K562 treated with DMSO at 1 percent for 4 hours (cell line): Measurements from ENCODE around the gene OR2T11. TPM values are rescaled to one million over a fixed set of nuclear protein-coding genes. Genes with fewer than 3 reads are reported as not detected.

Experiments
- total RNA-seq: library from RNA; unstranded; fragments of 300-600 nt; gene quantifications from 2 replicates; pipeline ENCODE4 v1.2.3, GENCODE V29; 2022; ENCODE audit not compliant: insufficient read depth

OR2T11 gene, protein sequence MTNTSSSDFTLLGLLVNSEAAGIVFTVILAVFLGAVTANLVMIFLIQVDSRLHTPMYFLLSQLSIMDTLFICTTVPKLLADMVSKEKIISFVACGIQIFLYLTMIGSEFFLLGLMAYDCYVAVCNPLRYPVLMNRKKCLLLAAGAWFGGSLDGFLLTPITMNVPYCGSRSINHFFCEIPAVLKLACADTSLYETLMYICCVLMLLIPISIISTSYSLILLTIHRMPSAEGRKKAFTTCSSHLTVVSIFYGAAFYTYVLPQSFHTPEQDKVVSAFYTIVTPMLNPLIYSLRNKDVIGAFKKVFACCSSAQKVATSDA
- total RNA-seq = not detected in 2 replicates

DNA sequence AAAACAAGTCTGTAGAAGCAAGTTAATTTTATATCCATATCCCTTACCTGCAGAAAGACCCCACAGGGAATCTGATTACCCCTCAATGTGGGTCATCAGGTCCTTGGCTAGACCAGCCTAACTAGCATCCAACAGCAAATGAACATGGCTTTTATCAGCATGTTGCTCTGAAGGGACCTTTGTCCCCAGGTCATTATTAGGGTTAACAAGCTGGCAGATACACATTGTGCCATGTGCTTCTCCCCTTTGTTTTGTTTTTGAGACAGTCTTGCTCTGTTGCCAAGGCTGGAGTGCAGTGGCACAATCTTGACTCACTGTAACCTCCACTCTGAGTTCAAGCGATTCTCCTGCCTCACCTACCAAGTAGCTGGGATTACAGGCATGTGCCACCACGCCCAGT is at the start of gene OR2T11:
TSS of gene OR2T11 (minus strand) at position 101 of the 400 bp plus-strand sequence. CDS start 7,963 bp downstream, outside the sequence.

GRCh38 chr1:248655354-248655753 is 20.5 kb upstream of the OR2T11 start, which contains the start of gene OR2T27:
OR2T27 (minus strand) TSS chr1:248655528; CDS start chr1:248650884, 4,644 bp downstream.

DNA sequence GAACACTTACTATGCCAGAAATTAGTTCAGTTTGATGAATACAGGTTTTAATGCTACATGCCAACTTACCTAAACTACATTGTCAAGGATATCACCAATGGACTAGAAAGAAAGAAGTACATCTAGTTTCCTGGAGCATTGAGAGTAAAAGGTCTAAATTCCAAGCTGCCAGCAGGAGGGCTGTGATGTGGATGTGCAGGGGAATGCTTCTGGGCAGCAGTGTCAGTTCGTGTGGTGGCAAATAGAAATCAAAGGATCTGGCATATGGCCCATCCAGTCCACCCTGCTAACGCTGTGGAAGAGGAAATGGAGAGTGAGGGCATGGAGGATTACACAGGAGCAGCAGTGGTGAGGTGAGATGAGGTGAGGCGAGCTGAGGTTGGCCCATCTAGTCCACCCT is 10.3 kb upstream of the OR2T11 start, which contains the start of gene OR2T35:
TSS of gene OR2T35 (minus strand) at position 101 of the 400 bp plus-strand sequence. CDS start 6,020 bp downstream, outside the sequence.

GRCh38 chr1:248597589-248597988 is 37.3 kb downstream of the OR2T11 start, which contains the start of gene OR2T10:
OR2T10 (minus strand) TSS chr1:248597700; CDS start chr1:248593768, 3,932 bp downstream.

GRCh38 chr1:248574657-248575056 is 60.2 kb downstream of the OR2T11 start, which contains the start of gene OR2T34:
OR2T34 (minus strand) TSS chr1:248574757; CDS start chr1:248574757, 0 bp downstream.

Other genes with a start within 250 kb of the OR2T11 start
- not detected in 2 replicates for gene OR2T1, start 232.0 kb downstream of the OR2T11 start, total RNA-seq
- not detected in 2 replicates for gene OR2T2, start 189.5 kb downstream of the OR2T11 start, total RNA-seq
- not detected in 2 replicates for gene OR2T3, start 161.7 kb downstream of the OR2T11 start, total RNA-seq
- not detected in 2 replicates for gene OR2T5, start 146.5 kb downstream of the OR2T11 start, total RNA-seq
- gene OR2G6, start 127.0 kb downstream of the OR2T11 start, total RNA-seq = not detected in 2 replicates
- not detected in 2 replicates for gene OR2T29, start 72.3 kb downstream of the OR2T11 start, total RNA-seq
- not detected in 2 replicates for gene OR2T34, start 60.3 kb downstream of the OR2T11 start, total RNA-seq
- gene OR2T10, start 37.4 kb downstream of the OR2T11 start, total RNA-seq = not detected in 2 replicates
- gene OR2T35, start 10.2 kb upstream of the OR2T11 start, total RNA-seq = not detected in 2 replicates
- not detected in 2 replicates for gene OR2T27, start 20.4 kb upstream of the OR2T11 start, total RNA-seq
- gene OR14I1, start 67.7 kb upstream of the OR2T11 start, total RNA-seq = not detected in 2 replicates
- gene LYPD8, start 120.7 kb upstream of the OR2T11 start, total RNA-seq = 1.3 and 1.8 TPM in 2 replicates
- 24.3 and 28.1 TPM in 2 replicates for gene SH3BP5L, start 190.8 kb upstream of the OR2T11 start, total RNA-seq
- 50.2 and 56.4 TPM in 2 replicates for gene ZNF672, start 203.1 kb upstream of the OR2T11 start, total RNA-seq
- gene ZNF692, start 224.0 kb upstream of the OR2T11 start, total RNA-seq = 52.1 and 62.2 TPM in 2 replicates